GM19043 (cell line): ENCODE data around the gene FAM210B.
"Not testable (repeated sequence)": the region's sequence is repeated elsewhere in the genome, so short reads cannot be mapped to it uniquely, and the experiment has no call there.

Experiments
- ATAC-seq: cut with Tn5 transposase; IDR thresholded peaks from one replicate; pipeline ENCODE4 v1.9.1; 2021; ENCODE audit warnings: low read depth; ENCODE audit not compliant: unreplicated experiment

FAM210B gene

GRCh38 chr20:56391596-56392131, 32.9 kb downstream of the FAM210B start:
- peak; percentile 23 for ATAC-seq

- peak; percentile 90 for ATAC-seq
Measured at GRCh38 chr20:56392132-56392880, 33.5 kb downstream of the FAM210B start, which contains the start of the genes AURKA and CSTF1. AURKA (minus strand) TSS chr20:56392215; CDS start chr20:56388197, 4,018 bp downstream. CSTF1 (plus strand) TSS chr20:56392645; CDS start chr20:56395553, 2,908 bp downstream.

- no peak for ATAC-seq
Measured at GRCh38 chr20:56392881-56393482, 34.2 kb downstream of the FAM210B start.

GRCh38 chr20:56393653-56394052, 34.9 kb downstream of the FAM210B start:
- no peak for ATAC-seq

GRCh38 chr20:56395166-56395565, 36.4 kb downstream of the FAM210B start:
- no peak for ATAC-seq

- ATAC-seq, result peak; percentile 75
Measured at GRCh38 chr20:56400001-56400640, 41.3 kb downstream of the FAM210B start.

GRCh38 chr20:56403465-56403864, 44.7 kb downstream of the FAM210B start:
- no peak for ATAC-seq

- ATAC-seq, result not testable (repeated sequence)
Measured at GRCh38 chr20:56405356-56405755, 46.6 kb downstream of the FAM210B start.

- no peak for ATAC-seq
Measured at GRCh38 chr20:56406910-56407309, 48.1 kb downstream of the FAM210B start.

GRCh38 chr20:56409521-56409920, 50.7 kb downstream of the FAM210B start:
- ATAC-seq, result no peak

GRCh38 chr20:56409956-56410355, 51.2 kb downstream of the FAM210B start:
- ATAC-seq, result no peak

GRCh38 chr20:56411287-56411686, 52.5 kb downstream of the FAM210B start:
- ATAC-seq, result not testable (repeated sequence)

- ATAC-seq, result peak; percentile 70
Measured at GRCh38 chr20:56411759-56412472, 53.1 kb downstream of the FAM210B start, which contains the start of gene CASS4. CASS4 (plus strand) TSS chr20:56412260; CDS start chr20:56412459, 199 bp downstream.

- ATAC-seq, result no peak
Measured at GRCh38 chr20:56412473-56412790, 53.7 kb downstream of the FAM210B start.

- ATAC-seq, result no peak
Measured at GRCh38 chr20:56412949-56413348, 54.2 kb downstream of the FAM210B start.

GRCh38 chr20:56414842-56415765, 56.3 kb downstream of the FAM210B start:
- no peak for ATAC-seq

- no peak for ATAC-seq
Measured at GRCh38 chr20:56417402-56417801, 58.6 kb downstream of the FAM210B start.

GRCh38 chr20:56417911-56418310, 59.1 kb downstream of the FAM210B start:
- no peak for ATAC-seq
